Skin epidermis (tissue), 12 donors: ENCODE results near the gene HMX2.
"Not testable (repeated sequence)": the region's sequence is repeated elsewhere in the genome, so short reads cannot be mapped to it uniquely, and the experiment has no call there.

ENCODE experiments used
- H3K27ac ChIP-seq, 21 experiments: fragments of 200-600 bp; sonication (generic) in 11 of 21; one replicate each; pipeline ENCODE4 v1.5.0; 2020; ENCODE audit warnings: mild to moderate bottlenecking in 3 of 21, inconsistent platforms in 2 of 21, moderate library complexity in 2 of 21
- H3K4me3 ChIP-seq, 7 experiments: fragments of 200-600 bp; sonication (generic) in 2 of 7; one replicate each; pipeline ENCODE4 v1.5.0; 2020; ENCODE audit warnings: inconsistent platforms in 2 of 7, mild to moderate bottlenecking in 2 of 7, moderate library complexity in 1 of 7

Gene HMX2

DNA sequence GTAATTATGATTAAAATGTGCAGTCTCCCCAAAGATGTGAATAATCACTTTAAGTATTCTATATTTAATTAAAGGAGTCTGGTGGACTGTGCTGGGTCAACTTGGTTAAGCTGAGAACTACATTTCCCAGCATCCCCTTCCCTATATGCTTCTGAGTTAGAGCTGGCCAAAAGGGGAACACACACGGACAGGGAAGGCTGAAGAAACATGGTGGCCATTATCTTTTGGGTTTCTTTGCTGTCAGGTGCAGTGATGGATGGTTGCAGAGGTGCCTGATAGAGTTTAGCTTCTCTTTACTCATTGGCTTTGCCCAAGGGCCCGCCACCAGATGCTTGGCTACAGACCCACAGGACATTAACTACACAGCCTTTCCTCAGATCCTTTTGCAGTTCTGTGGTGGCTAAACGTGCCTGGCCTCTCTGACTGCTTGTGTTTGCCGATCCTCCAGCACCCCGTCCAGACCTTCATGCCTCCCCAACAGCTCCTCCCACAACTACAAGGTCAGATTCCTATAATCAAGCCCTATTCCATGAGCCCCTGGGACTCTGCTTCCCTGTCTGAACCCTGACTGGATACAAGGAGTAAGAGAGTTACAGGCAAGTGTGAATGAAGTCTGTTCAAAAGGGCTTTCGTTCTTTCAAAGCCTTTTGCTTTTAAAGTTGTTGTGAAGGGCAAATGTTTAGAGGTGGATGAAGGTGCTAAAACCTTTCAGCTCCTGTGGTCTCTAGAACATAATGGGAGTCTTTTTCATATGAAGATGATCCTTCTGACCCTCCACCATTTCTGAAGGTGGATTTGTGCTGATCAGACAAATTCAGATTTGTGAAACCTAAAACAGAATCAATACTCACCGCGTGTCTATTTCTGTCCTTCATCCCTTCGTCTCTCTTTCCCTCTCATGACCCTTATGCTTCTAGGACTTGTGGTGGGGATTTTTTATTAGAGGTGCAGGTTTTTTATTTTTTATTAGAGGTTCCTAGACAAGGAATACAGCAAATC, 27.8 kb downstream of the HMX2 start:
- no peak overlapping the region for H3K4me3 ChIP-seq
- H3K27ac ChIP-seq: no peak overlapping the region

DNA sequence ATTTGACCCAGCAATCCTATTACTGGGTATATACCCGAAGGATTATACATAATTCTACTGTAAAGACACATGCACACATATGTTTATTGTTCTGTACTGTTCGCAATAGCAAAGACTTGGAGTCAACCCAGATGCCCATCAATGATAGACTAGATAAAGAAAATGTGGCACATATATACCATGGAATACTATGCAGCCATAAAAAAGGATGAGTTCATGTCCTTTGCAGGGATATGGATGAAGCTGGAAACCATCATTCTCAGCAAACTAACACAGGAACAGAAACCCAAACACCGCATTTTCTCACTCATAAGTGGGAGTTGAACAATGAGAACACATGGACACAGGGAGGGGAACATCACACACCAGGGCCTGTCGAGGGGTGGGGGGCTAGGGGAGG, 30.5 kb downstream of the HMX2 start:
- H3K27ac ChIP-seq, H3K4me3 ChIP-seq: not testable (repeated sequence)

DNA sequence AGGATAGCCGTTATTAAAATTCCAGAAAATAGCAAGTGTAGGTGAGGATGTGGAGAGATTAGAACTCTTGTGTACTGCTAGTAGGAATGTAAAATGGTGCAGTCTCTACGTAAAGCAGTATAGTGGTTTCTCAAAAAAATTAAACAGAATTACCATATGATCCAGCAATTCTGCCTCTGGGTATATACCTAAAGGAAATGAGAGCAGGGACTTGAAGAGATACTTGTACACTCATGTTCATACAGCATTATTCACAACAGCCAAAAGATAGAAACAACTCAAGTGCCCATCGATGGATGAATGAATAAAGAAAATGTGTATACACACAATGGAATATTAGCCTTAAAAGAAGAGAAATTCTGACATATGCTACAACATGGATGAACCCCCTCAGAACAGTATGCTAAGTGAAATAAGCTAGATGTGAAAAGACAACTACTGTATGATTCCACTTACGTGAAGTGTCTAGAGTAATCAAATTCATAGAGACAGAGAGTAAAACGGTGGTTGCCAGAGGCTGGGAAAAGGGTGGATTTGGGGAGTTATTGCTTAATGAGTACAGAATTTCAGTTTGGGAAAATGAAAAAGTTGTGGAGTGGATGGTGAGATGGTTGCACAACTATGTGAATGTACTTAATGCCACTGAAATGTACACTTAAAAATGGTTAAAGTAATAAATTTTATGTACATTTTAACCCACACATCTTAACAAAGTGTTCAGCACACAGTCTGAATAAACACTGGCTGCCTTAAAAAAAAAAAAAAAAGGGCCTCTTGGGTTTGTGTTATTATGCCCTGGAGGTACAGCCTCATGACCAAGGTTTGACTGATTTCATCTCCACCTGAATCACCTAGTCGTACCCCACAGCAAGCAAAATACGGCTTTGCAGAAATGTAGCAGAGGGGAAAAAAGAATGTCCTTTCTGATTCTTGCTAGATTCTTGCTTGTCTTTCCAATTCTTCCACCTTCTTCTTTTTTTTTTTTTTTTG, 32.5 kb downstream of the HMX2 start:
- no peak overlapping the region for H3K27ac ChIP-seq

DNA sequence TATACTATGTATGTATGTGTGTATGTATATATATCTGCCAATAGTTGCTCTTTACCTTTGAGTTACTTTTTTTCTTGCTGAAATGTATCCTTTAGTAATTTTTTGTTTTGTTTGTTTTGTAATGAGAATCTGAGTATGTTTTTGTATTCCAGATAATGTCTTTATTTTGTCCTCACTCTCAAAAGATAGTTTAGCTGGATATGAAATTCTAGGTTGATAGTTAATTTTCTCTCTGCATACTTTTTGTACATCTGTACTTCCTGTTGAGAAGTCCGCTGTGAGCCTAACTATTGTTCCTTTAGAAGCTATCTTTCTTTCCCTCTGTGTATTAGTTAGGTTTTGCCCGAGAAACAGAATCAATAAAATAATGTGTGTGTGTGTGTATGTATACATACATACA, 35.8 kb downstream of the HMX2 start:
- Histone ChIP-seq H3K4me3 (no peak overlapping the region), H3K27ac (no peak overlapping the region)

More for the DNA sequence above, 32.5 kb downstream of the HMX2 start:
- no peak overlapping the region for H3K4me3 ChIP-seq

DNA sequence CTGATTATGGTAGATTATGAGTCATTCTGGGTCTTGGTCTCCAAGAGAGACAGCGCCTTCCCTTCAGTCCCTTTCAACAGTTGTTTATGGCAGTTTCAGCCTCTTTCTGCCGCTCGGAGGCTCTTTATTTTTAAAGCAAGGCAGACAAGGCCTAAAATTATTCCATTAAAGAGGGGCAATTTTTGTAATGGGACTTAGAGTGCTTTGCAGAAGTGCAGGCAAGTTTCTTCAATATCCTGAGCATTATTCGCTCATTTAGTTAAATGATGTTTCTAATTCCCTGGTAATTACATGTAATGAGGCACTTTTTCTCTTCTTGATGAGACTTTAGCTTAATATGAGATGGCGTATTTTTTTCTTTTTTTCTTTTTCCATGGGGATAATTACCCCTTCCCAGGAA, 39.8 kb downstream of the HMX2 start:
- no peak overlapping the region for H3K27ac ChIP-seq
- no peak overlapping the region for H3K4me3 ChIP-seq

DNA sequence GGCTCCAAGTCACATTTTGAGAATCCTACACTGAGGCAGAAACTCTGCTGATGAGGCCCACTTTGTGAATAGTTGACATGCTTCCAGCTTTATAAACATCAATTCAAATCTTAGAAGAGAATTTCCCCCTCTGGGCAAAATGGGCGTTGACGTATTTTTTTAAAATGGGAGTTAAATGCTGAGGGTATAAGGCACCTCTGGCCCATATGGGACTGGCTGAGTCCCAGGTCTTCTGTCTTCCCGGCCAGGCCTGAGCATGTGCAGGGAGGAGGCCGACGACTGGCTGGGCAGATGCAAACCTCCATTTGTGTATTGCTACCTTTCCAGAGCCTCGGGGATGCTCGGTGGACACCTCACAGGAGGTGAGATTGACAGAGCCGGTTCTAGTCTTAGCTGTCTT, 44.0 kb downstream of the HMX2 start:
- Histone ChIP-seq H3K4me3 (no peak overlapping the region), H3K27ac (no peak overlapping the region)

DNA sequence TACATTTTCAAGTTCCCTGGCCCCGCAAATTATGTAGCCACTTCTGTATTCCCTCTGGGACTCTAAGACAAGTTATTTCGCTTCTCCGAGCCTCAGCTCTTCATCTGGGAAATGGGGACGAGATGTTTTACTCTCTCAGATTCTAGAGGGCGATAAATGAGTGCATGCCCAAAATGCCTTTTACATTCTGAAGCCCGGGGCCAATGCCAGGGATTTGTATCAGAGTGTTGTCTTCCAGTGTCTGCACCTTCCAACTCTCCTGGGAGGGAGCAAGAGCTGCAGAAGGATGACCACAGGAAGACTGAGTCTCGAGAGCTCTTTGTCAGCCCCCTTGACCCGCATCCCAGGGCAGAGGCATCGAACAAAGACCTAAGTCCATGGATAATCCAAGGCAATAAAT, 46.1 kb downstream of the HMX2 start:
- no peak overlapping the region for H3K27ac ChIP-seq
- no peak overlapping the region for H3K4me3 ChIP-seq
